Fibroblast of pulmonary artery (primary cell): Measurements from ENCODE around the gene TUBGCP6.

Experiments used
- DNase-seq: peaks from one replicate; pipeline ENCODE4 v3.0.0-alpha.2; 2010; ENCODE audit warnings: low read depth
- H3K4me3 ChIP-seq: replicated peaks from 2 replicates; pipeline ENCODE4 v1.5.1; 2011; ENCODE audit warnings: low read depth, mild to moderate bottlenecking, control low read depth, low read length, moderate library complexity
- TF ChIP-seq, protein P1 (sequence below): IDR thresholded peaks from 2 replicates; pipeline ENCODE4 v1.5.1; 2011; ENCODE audit warnings: mild to moderate bottlenecking, control low read depth, low read length, inconsistent platforms; ENCODE audit errors: missing control alignments

The TUBGCP6 gene

DNA sequence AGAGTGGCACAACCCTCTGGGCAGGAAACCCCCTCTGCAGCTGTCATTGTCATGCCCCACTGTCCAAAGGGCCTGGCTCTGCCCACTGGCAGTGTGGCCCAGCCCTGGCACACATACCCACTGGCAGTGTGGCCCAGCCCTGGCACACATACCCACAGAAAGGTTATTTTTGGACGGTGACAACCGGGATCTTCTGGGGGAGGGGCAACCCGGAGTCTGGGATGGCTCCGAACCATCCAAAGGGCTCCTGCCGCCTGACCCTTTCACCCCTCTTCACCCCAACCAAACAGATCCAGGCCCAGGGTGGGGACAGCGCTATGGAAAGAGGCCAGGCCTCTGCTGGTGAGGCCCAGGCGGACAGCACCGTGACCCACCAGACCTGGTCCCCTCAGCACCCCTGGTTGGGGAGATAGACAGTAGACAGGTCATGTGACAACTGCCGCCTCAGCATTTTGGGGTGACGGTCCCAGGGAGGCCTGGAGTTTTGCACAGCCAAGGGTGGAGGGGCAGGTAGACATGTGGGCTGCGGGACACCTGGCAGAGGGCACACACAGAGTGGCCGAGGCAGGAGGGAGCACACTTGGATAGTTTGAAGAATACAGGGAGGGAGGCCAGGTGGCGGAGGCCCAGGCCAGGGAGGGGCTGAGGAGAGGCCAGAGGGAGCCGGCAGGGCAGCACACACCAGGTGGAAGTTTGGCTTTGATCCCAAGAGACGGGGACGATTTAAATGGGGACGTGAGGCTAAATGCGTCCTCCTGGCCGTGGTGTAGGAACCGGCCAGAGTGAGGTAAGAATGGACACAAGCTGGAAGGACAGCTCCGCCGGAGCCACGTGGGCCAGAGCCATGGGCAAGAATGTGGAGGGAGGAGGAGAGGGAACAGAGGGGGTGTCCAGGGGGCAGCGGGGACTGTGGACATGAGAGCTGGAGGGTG is 13.8 kb upstream of the TUBGCP6 start:
- no peak overlapping the region for H3K4me3 ChIP-seq
- DNase-seq: no peak
- TF ChIP-seq, protein P1, sequence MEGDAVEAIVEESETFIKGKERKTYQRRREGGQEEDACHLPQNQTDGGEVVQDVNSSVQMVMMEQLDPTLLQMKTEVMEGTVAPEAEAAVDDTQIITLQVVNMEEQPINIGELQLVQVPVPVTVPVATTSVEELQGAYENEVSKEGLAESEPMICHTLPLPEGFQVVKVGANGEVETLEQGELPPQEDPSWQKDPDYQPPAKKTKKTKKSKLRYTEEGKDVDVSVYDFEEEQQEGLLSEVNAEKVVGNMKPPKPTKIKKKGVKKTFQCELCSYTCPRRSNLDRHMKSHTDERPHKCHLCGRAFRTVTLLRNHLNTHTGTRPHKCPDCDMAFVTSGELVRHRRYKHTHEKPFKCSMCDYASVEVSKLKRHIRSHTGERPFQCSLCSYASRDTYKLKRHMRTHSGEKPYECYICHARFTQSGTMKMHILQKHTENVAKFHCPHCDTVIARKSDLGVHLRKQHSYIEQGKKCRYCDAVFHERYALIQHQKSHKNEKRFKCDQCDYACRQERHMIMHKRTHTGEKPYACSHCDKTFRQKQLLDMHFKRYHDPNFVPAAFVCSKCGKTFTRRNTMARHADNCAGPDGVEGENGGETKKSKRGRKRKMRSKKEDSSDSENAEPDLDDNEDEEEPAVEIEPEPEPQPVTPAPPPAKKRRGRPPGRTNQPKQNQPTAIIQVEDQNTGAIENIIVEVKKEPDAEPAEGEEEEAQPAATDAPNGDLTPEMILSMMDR: no peak

DNA sequence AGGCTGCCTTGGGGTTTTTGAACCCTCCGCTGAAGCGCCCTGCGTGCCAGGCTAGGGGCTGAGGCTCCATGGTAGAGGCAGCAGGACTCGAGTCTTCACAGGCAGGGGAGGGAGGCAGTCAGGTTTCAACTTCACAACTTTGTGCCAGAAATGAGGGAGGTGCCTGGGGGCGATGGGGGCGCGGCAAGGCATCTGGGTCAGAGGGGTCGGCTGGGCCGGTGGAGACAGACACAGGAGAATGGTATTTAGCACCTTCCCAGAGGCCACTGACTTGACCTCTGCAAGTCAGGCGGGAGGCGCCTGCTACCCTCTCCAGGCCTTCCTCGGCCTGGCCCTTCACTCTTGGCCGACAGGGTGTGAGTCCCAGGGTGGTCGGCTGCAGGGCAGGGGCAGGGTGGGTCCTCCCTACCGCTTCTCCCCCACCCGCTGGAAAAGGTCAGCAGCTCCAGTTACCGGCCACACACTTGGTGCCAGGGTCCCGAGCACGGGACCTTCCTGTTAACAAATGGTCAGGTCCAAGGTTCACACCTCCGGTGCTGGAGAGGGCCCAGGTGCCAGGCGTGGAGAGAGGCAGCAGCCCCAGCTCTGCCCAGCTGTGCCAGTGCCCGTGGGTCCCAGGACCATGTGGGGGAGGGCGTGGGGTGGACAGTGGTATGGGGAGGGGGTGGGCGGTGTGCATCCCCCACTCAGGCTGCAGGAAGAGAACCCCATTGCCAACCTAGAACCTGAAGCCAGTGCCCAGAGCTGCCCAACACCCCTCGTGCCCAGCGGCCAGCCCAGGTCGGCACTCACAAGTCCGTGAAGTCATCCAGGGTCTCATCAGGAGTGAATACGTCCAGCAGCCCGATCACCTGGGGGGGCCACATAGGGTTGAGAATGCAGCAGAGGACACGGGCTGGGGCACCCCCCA is 12.9 kb upstream of the TUBGCP6 start:
- no peak overlapping the region for H3K4me3 ChIP-seq
- TF ChIP-seq, protein P1: no peak
- no peak for DNase-seq

DNA sequence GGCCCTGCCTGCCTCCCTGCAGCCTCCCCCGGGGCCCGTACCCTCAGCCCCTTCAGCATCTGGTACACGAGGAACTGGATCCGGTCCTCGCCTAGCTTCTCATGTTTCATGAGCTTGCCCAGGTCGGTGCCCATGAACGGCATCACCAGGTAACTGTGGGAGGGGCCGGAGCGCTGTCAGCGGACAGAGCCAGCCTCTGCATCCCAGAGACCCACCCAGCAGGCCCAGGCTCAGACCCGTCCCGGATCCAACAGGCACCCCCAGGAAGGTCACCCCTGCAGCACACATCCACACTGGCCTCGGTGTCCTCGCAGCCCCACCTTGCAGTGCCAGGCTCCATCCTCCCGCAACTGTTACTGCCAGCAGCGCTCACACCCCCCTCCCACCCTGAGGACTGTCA is 12.2 kb upstream of the TUBGCP6 start:
- TF ChIP-seq, protein P1: no peak
- no peak overlapping the region for H3K4me3 ChIP-seq

DNA sequence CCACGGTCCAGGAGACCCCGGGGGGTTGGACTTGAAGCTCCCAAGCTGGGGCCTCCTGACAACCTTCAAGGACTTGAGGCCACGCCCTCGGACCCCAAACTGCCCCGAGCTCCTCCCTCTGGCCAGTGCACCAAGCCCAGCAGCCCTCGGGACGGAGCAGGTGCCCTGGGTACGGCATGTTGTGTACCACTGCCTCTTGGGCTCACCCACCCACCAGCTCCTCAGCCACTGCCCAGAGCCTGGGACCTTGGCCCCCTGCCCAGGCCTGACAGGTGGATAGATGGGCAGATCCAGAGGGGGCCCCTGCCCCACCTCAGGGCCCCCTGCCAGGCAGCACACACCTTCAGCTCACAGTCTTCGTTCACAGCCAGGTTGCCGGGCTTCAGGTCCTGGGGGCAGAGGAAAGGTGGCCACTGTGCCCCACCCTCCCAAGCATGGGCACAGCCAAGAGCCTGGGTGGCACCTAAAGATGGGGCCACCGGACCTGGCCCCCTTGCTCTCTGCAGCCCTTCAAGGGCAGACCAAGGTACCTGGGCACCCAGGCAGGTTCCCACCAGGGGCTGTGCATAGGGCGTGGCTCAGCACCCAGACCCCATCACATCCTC is 11.5 kb upstream of the TUBGCP6 start:
- TF ChIP-seq, protein P1: no peak
- H3K4me3 ChIP-seq: no peak overlapping the region
- DNase-seq: no peak

More for the DNA sequence above, 12.2 kb upstream of the TUBGCP6 start:
- no peak for DNase-seq

DNA sequence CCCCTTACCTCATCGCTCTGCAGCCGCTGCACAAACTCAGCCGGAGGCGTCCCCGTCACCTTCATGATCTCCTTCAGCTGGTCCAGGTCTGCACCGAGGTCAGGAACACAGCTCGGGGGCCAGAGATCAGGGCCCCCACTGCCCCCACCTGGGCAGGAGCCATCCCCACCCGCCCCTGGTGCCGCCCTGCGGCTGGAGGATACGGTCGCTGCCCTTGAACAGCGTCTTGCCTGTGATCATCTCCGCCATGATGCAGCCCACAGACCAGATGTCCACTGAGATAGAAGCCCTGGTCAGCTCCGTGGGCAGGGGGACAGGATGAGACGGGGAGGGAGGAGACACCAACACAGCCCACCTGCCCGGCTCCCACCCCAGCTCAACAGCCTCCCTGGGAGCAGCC is 10.8 kb upstream of the TUBGCP6 start:
- no peak for DNase-seq
- TF ChIP-seq, protein P1: no peak
- no peak overlapping the region for H3K4me3 ChIP-seq

DNA sequence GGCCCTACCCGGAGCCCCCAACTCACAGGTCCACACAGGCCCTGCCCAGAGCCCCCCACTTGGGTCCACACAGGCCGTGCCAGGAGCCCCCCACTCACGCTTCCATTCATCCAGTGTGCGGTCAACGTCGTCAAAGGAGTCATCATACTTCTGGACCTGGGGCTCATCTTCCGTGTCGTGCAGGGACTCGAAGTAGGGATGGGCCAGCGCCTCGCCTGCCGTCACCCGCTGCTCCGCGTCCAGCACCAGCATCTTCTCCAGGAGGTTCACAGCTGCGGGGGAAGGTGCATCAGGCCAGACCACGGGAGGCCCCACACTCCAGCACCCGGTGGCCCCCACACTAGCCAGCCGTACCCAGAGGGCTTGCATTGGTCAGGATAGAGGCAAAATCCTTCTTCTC is 10.3 kb upstream of the TUBGCP6 start:
- H3K4me3 ChIP-seq: no peak overlapping the region
- TF ChIP-seq, protein P1: no peak
- no peak for DNase-seq
